OCI-M1 (cell line): ENCODE results near the gene MBP.
A peak's percentile ranks its signal among the peaks of the same experiment; 100 is the strongest.
"Not testable (repeated sequence)": the region's sequence is repeated elsewhere in the genome, so short reads cannot be mapped to it uniquely, and the experiment has no call there.

Source experiments
- DNase-seq: peaks from one replicate; lab custom pipeline; 2025; lab: John Stamatoyannopoulos, UW

The MBP gene

DNA sequence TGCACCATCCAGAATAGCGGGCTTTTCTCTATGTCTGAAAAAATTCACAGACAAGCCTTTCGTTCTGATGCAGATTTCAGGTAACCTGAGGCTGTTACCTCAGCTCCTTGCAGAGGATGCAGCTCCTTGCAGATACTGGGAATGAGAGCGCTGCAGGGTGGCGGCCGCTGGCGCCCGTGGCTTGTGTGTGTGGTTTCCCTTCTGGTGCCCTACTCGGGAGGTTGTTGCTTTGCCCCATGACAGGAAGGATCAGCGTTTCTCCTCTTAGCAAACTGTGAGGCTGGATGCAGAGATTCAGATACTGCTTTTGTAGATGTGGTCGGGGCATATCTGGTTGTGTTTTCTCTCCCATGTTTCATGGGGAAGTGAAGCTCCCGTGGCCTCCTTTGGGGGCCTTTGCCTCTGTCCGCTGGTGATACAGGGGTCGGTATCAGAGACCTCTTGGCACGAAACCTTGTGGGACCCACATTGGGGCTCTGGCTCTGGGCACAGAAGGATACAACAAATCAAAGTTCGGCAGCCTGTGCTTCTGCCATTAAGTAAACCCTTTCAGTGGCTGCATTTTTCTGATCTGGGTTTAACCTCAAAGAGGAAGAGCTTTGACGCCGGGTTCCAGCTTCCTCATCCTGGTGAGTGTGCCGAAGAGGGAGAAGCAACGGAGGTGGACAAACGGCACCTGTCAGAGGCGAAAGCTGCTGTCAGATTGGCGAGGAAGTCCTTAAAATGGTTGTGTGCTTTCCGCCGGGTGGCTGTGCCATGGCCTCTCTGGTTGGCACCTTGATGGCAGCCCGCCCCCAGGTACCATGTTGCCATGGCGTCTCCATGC lies 127.8 kb downstream of the MBP start:
- DNase-seq, result peak; percentile 45

DNA sequence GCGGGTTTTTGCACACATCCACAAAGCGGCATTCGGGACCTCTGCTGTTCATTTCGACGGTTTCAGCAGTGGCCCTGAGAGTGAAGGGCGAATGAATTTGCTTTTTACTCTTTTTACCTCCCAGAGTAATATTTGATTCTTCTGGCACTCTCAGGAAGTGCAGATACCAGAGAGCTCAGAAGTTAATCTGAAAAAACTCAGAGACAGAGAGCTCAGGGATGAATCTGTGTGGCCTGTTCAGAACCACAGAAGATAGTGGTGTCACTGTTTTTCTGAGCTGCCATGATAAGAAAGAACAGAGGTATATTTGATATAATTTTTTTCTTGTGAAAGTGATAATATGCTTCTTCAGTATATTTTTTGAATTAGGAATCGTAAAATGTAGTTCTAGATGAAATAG lies 129.3 kb downstream of the MBP start:
- peak; percentile 30 for DNase-seq

DNA sequence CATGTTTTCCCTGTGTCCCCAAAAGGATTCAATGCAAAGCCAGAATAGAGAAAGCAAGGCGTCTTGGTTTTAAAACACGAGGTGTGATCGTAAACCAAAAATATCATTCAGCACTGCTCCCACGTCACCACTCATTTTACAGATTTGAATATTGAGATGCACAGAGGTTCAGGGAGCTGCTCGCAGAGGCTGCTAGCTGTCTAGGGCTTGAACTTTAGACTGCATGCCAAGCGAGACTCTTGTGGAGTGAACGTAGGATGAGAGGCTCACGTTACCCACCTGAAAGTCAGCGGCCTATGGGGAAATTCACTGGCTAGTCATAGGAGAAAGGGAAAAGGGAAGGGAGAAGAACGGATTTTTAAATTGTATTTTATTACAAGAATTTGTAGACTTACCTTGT lies 130.1 kb downstream of the MBP start:
- no peak for DNase-seq

DNA sequence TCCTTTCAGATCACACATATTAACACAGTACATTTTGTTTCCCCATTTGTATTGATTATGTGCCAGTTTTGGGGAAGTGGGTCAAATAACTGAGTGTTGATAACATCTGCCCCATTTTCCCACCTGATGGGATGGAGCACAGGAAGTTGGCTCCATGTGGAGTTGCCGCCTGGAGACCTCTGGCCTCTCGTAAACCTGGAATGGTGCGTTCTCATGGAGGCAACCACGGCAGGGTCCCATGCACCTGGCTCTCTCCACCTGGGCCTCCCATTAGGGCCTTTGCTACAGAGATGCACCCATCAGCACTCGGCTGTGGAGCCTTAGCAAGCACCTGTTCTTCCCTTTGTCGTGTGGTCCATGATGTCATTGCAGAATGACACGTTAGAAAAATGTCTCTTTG lies 130.6 kb downstream of the MBP start:
- no peak for DNase-seq

DNA sequence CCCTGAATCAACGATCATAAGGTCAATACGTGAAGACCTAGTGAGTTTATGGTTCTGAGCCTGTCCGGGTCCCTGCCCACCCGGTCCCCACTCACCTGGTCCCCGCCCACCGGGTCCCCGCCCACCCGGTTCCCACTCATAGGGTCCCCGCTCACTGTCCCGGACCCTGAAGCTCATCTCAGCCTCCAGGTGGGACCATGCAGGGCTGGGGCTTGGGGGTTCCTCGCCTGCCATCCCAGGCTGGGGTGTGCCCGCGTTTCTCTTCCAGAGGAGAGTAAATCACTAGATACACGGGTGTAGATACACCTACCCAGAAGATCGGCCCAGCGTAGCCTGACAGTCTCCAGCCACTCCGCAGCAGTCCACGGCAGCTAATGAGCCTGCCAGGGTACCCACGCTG lies 131.5 kb downstream of the MBP start:
- no peak for DNase-seq

DNA sequence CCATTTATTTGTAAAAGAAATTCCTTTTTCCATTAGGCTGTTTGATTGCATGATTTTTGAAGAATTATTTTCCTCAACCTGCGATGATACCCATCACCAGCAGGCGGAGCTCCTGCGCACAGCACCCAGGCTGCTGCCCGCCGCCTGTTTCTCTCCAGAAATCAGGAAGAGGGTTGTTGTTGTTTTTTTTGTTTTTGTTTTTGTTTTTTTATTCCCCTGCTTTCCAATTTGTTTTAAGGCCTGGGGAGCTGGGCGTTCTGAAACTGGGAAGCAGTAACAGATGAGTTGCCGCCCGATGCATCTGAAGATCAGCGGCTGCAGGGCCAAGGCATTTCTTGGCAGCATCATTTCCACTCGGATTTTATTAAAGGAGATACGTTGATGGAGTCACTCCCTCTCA lies 132.1 kb downstream of the MBP start:
- DNase-seq, result peak; percentile 60

DNA sequence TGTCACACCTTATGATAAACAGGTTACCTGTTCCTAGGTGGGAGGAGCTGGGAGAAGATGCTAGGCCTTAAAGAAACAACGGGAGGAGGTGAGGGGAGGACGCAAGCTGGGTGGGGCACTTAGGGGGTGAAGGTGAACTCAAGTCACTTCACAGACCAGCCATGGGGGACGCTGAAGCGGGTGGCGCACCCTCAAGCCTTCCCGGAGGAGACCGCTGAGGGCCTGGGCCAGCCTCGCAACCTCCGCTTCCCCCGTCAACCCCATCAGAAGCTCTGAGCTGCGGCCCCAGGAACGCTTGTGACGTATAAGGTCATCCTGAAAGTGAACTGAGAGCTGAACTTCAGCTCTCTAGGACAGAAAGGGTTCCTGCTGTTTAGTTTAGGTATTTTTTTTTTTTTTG lies 133.5 kb downstream of the MBP start:
- DNase-seq, result no peak

DNA sequence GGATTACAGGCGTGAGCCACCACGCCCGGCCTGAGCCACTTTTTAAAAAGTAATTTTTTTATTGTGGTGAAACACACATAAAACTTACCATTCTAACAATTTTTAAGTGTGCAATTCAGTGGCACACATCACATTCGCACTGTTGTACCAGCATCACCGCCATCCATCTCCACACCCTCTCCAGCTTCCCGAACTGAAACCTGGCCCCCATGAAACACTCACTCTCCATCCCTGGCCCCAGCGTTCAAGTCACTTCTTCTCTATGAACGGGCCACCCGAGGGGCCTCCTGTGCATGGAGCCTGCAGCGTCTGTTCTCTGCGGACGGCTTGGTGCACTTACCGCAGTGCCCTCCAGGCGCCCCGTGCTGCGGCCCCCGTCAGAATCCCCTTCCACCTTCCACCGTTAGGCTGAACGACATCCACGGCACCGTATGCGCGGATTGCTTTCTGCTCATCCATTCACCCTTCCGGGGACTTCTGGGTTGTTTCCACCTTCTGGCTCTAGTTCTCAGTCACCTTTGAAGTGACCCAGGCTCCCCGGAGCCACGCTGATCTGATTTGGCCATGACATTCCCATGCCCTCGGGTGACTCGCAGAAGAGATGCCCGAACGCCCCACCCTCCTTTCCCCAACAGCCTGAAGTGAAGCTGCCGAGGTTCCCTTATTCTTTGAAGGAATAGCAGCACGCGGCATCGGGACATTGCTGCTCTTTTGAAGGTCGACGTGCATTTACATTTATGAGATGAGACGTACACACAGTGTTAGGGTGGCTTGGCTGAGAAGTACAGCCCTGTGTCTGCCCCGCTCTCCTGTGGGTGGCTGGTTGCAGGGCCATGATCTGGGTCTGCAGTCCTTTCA lies 134.4 kb downstream of the MBP start:
- no peak for DNase-seq

DNA sequence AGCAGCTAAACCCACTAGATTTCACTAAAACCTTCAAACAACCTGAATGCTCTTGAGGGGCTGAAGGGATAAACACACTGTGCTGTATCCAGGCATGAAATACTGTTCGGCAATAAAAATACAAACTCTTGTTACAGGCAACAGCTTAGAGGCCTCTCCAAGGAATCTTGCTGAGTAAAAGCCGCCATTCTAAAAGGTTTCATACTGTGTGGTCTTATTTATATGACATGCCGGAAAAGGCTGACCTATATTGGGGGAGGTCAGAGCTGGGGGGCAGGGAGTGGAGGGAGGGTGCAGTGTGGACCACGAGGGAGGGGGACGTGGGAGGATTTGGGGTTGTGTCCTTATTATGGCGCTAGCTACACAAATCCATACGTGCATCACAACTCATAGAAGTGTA lies 136.2 kb downstream of the MBP start:
- DNase-seq, result no peak

DNA sequence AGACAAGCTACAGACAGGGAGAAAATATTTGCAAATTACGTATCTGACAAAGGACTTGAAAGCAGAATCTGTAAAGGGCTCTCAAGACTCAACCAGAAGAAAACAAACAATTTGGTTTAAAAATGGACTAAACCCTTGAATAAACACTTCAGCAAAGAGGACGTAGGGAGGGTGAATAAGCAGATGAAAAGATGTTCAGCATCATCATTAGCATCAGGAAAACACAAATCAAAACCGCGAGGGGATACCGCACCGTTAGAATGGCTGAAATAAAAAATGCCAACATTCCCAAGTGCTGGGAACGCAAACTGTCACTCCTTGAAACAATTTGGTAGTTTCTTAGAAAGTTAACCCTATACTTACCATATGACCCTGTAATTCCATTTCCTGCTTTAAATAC lies 136.7 kb downstream of the MBP start:
- DNase-seq, result no peak

DNA sequence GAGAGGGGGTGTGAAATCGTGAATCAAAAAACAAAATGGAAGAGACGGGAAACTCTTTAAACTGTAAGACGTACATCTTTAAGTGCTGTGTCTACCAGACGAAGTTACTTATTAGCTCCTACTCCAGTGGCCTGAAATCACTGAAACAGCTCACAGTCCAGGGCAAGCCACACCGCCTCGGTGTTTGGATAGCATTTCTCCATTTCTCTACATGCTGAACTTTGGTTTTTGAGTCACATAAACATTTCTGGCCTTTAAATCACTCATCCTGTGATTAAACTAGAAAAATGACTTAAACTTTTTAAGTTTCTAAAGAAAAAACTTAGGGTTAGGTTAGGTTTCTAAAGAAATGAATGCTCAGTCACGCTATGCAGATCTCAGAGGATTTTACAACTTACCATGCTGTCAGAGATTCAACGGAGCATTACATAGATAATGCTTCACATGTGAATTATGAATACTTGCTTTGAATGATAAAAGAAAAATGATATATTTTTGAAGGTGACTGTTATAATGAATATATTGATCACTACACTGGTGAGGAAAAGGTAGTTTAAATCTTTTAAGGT lies 138.4 kb downstream of the MBP start:
- DNase-seq, result no peak

DNA sequence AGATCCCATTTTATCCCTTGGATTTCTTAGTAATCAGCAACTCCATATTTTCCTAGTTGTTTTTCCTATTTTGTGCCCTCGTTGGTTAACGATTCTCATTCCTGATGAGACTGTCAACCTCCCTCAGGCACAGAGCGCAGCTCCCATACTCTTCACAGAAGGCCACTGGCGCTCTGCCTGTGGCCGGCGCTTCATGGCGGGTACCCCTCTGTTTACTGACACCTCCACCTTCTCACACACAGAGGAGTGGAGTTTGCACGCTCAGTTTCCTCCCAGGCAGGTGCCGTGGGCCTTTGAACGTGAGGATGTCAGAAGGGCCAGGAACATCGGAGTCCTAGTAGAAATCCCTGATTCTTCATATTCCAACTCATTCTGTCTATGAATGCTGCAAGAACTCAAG lies 139.0 kb downstream of the MBP start:
- no peak for DNase-seq

DNA sequence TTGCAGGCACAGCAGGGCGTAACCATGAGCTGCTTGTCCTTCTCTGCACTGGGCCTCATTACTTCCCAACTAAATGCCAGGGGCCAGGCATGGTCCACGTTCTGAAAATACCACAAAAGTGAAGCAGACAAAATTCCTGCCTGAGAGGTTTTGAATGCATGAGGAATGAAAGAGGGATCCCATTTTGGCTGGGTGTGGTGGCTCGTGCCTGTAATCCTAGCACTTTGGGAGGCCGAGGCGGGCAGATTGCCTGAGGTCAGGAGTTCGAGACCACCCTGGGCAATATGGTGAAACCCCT lies 139.5 kb downstream of the MBP start:
- no peak for DNase-seq

DNA sequence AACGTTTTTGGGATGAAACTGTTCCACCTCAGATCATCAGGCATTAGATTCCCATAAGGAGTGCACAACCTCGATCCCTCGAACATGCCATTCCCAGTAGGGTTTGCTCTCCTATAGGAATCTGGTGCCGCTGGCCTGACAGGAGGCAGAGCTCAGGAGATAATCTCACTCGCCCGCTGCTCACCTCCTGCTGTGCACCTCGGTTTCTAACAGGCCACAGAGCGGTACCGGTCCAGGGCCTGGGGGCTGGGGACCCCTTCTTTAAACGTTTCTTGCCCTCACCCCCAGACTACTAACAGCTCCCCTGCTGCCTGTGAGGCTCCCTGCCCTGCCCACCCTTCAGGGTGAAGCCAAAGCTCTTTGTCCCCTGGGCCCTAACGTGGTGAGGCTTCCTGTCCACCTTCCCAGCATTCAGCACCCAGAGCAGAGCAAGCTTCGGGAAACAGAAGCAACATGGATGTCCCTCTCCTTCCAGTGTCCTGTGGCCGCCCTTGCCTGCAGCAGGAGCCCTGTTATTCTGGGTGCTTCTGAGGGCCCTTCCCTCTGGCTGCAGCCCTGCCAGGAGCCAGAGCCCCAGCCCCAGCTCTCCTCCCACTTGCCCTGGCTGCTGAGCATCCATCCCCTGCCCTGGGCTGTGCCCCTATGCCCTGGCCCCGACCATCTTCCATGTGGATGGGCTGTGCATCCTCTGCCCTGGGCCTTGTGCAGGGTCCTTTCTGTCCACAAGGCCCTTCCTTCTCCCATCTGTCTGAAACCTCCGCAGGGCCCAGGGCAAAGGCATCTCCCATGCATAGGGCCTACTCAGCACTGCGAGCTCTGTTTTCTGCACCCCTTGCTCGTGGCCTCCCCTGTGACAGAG lies 140.1 kb downstream of the MBP start:
- DNase-seq, result no peak

DNA sequence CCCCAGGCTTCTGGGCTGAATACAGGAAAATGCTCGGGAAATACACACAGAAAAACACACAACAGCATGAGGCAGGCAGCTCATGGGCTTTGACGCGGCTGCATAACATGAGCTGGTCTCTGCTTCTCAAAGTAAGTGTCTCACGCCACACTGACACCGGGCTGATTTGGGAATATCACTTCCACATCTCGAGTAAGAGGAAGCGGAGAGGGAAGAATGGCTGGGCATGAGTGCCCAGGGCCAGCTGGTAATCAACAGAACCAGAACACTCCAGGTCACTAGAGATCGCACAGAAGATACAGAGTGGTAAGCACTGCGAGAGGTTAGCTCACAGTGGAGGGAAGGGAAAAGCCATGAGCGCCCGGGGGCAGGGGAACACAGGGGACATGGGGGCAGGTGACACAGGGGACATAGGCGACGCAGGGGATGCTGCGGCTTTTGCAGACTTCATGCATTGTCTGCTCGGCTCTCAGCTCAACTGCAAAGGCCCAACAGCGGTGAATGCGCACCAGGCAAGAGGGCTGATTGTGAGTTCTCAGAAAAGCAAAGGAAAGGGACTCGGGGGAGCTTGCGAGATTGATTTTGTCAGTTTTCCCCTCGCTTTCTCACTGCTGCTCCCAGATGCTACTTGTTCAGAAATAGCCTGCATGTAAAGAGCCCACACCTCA lies 141.4 kb downstream of the MBP start:
- DNase-seq, result no peak

DNA sequence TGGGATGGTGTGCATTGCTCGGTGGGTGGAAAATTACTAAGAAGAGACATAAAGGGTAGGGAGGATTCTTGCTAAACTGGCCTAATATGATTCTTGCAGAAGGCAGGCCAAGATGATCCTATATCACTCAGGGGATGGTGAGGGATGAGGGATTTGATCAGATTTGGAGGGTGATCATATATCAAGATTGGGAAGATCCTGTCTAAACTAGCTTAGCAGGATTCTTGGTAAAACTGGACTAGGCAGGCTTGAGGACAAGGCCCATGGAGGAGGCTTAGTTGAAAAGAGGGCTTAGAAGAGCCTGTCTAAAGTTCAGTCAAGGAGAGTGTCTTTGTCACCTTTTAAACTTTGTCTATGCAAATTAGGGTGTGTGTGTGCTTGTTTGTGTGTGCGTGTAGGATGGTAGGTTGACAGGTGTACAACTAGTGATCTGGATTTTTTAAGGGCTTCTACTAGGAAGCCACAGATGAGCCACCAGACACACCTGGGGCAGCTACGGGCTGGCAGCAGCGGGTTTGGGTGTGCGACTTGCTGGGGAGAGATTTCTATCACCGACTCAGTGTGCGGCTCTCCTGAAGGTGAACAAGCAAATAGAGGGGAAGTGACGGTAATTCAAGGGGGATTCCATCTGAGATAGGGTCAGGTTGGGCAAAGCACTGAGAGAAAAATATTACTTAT lies 142.1 kb downstream of the MBP start:
- DNase-seq, result not testable (repeated sequence)

DNA sequence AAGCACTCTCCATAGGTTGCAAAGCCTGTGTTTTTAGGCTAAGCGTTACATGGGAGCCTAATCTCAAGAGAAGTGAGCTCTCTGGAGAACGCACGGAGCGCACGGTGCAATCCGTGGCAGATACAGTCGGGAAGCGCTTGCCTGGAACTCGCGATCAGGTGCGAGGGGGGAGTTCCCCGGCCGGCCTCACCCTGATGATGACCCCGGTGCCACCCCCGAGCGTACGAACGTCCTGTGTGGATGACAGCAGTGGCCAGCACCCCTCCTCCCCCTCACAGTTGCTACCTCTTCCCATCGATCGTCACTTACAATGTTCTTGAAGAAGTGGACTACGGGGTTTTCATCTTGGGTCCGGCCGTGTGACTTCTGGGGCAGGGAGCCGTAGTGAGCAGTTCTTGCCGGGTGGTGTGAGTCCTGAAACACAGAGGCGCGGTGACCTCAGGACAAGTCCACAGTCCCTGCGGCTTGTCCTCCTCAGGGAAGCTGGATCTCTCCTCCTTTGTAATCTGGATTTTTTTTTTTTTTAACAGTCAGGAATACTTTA lies 142.9 kb downstream of the MBP start:
- DNase-seq, result no peak

DNA sequence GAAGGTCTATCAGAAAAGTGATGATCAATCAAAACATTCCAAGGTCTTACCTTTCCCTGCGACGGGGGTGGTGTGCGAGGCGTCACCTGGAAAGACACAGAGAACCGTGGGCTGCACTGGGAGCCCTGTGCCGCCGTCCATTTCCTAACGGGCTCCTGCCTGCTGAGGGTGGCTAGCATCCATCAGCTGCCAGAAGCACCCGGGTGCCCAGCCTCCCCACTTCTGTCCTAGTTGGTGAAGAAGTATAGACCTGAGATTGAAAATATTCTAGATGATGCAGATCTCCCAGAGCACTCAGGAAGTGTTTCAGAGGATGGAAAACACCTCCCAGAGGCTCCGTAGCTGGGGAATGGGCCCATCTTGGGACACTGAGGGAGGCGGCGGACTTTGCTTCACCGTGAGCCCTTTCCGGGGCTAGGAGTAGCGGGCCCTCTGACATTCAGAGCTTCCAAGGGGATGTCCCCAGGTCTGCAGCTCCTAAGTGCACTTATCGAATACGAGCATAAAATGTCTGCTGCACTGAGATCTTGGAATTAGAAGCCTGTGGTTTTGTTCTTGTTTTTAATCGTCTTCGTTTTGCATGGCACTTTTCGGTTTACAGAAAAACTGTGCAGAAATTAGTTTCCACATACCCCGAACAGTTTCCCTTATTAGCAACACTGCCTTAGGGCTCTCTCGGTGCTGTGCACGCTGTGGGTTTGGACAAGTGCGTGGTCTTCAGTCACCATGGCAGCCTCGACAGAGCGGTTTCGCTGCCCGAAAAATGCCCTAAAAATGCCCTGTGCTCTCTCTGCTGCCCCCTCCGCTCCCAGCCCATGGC lies 143.5 kb downstream of the MBP start:
- no peak for DNase-seq

DNA sequence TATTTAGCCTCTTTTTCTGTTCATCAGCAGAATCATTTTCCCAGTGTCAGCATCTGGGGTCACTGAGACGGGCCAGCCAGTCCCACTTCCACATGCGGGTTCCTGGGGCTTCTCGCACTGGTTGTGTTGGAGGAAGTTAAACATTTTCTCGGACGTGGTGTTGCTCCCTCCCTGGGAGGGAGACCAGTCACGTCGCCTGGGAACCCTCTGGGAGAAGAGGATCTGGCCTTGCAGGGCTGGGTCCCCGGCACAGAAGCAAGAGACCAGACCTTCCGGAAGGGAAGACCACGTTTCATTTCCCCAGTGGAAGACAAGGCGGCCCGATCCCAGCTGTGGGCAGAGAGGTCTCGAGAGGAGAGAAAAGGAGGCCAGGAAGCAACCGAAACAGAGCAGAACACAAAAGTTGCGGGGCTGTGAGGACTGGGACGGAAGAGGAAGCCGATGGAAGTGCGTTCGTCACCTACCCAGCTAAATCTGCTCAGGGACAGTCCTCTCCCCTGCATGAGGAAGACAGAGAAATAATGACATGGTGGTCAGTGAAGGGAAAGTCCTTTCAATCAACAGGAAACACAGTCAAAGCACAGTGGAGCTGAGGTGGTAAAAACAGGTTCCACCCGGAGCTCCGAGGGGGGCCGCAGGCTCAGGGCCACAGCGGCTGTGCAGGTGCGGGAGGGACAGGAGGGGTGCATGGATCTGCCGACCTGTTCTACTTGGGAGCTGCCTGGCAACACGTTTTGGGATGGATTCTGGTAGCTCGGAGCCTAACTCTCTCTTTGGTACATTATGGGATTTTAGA lies 144.4 kb downstream of the MBP start:
- no peak for DNase-seq
